GM19467 (cell line): ENCODE data around the gene TPRG1L.

ENCODE experiments used
- ATAC-seq: cut with Tn5 transposase; IDR thresholded peaks from one replicate; pipeline ENCODE4 v1.9.1; 2021; ENCODE audit warnings: mild to moderate bottlenecking, moderate library complexity; ENCODE audit not compliant: unreplicated experiment

The TPRG1L gene

GRCh38 chr1:3659093-3659492 is 34.3 kb downstream of the TPRG1L start:
- ATAC-seq = no peak

GRCh38 chr1:3660704-3661103 is 35.9 kb downstream of the TPRG1L start:
- no peak for ATAC-seq

- ATAC-seq = no peak
These were observed 36.8 kb downstream of the TPRG1L start for GRCh38 chr1:3661631-3662030.

GRCh38 chr1:3662080-3662671 is 37.4 kb downstream of the TPRG1L start:
- ATAC-seq = no peak

- no peak for ATAC-seq
These were observed 39.3 kb downstream of the TPRG1L start for GRCh38 chr1:3663999-3664699.

GRCh38 chr1:3664700-3665375 is 40.0 kb downstream of the TPRG1L start:
- no peak for ATAC-seq

GRCh38 chr1:3668148-3668547 is 43.3 kb downstream of the TPRG1L start:
- no peak for ATAC-seq

GRCh38 chr1:3668585-3669300 is 43.9 kb downstream of the TPRG1L start:
- ATAC-seq = no peak

GRCh38 chr1:3669421-3669821 is 44.6 kb downstream of the TPRG1L start:
- no peak for ATAC-seq

- ATAC-seq = no peak
These were observed 45.2 kb downstream of the TPRG1L start for GRCh38 chr1:3669971-3670431.

- no peak for ATAC-seq
These were observed 46.0 kb downstream of the TPRG1L start for GRCh38 chr1:3670823-3671265.

- no peak for ATAC-seq
These were observed 46.8 kb downstream of the TPRG1L start for GRCh38 chr1:3671371-3672180.

- no peak for ATAC-seq
These were observed 47.6 kb downstream of the TPRG1L start for GRCh38 chr1:3672231-3672970.

- ATAC-seq = no peak
These were observed 48.2 kb downstream of the TPRG1L start for GRCh38 chr1:3672971-3673361.

GRCh38 chr1:3673381-3674099 is 48.7 kb downstream of the TPRG1L start:
- ATAC-seq = no peak

- ATAC-seq = no peak
These were observed 49.6 kb downstream of the TPRG1L start for GRCh38 chr1:3674100-3675094.

GRCh38 chr1:3675436-3675835 is 50.6 kb downstream of the TPRG1L start:
- ATAC-seq = no peak
